Ecto neural progenitor cell (in vitro differentiated cells): ENCODE measurements around the gene CATSPERB.
"Not testable (repeated sequence)": the region's sequence is repeated elsewhere in the genome, so short reads cannot be mapped to it uniquely, and the experiment has no call there.

Experiments
- DNase-seq: peaks from one replicate; pipeline ENCODE4 v3.0.0-alpha.2; 2018; ENCODE audit warnings: low spot score

CATSPERB gene

DNA sequence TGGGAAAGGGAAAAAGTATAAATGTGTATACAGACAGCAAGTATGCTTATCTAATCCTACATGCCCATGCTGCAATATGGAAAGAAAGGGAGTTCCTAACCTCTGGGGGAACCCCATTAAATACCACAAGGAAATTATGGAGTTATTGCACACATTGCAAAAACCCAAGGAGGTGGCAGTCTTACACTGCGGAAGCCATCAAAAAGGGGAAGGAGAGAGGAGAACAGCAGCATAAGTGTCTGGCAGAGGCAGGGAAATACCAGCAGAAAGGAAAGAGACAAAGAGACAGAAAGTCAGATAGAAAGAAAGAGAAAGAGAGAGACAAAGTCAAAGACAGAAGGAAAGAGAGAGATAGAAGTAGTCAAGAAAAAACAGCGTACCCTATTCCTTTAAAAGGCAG, 64.8 kb downstream of the CATSPERB start:
- not testable (repeated sequence) for DNase-seq

- DNase-seq, result no peak
These were observed 71.1 kb downstream of the CATSPERB start for GRCh38 chr14:91660790-91661189.

DNA sequence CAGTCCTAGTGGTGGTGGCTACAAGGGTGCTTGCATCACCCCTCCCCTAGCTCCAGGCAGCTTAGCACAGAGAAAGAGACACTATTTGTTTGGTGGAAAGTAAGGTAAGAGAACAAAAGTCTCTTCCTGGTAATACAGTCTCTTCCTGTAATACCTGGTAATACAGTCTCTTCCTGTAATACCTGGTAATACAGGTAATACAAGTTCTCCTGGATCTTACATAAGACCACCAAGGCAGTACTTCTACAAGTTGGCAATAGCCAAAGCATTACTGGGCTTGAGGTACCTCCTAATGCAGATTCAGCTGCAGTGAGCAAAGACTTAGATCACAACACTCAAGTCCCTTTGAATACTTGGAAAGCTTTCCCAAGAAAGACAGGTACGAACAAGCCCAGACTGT, 77.0 kb downstream of the CATSPERB start:
- no peak for DNase-seq

DNA sequence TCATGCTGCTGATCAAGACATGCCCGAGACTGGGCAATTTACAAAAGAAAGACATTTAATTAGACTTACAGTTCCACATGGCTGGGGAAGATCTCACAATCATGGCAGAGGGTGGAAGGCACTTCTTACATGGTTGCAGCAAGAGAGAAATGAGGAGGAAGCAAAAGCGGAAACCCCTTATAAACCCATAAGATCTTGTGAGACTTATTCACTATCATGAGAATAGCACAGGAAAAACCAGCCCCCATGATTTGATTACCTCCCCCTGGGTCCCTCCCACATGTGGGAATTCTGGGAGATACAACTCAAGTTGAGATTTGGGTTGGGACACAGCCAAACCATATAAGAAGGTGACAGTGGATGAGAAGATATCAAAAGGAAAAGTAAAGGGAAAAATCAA, 78.4 kb downstream of the CATSPERB start:
- no peak for DNase-seq

DNA sequence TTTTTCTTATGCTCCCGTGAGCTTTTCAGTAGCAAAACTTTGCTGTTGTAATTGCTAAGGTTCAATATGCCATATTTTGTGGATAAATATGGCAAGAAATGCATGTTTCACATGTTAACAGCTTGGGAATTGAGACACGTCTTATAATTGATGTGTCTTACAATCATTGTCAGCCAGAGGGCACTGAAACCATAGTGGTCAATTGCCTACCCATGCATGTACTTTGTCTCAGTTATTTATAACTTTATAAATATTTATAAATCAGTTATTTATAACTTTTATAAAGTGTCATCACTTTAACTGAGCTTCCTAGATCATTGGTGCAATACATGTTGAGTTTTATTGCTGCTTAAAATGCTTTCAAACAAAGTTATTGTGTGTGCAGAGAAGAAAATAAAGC, 82.0 kb downstream of the CATSPERB start:
- DNase-seq, result no peak

GRCh38 chr14:91647856-91648255, 84.0 kb downstream of the CATSPERB start:
- no peak for DNase-seq

- DNase-seq, result no peak
These were observed 95.3 kb downstream of the CATSPERB start for GRCh38 chr14:91636604-91637003.

DNA sequence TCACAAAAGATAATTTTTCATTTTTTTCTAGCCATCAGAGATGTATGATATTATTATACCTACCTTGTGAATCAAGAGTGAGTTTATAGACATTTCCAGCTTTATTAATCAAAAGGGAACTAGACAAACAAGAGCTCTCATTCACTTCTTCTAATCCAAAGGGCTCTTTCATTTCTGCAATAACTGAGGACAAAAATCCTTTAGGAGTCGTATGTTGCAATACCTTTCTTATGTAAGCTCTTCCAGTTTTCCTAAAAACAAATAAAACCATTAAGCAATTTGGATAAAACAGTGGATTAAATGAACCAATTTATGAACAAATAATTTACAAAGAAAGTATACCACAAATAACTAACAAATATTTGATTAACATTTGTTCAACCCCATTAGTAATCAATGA, 107.1 kb downstream of the CATSPERB start:
- no peak for DNase-seq

DNA sequence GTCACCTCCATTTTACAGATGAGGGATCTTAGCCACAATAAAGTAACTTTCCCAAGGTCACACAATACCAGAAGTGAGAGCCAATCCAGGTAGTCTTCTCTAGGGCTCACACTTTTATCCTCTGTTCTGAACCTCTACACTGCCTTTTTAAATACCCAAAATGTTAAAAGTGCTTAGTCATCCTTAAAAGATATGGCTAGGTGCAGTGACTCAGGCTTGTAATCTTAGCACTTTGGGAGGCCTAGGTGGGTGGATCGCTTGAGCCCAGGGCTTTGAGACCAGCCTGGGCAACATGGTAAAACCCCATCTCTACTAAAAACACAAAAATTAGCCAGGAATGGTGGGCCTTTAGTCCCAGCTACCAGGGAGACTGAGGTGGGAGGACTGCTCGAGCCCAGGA, 117.7 kb downstream of the CATSPERB start:
- DNase-seq, result no peak

DNA sequence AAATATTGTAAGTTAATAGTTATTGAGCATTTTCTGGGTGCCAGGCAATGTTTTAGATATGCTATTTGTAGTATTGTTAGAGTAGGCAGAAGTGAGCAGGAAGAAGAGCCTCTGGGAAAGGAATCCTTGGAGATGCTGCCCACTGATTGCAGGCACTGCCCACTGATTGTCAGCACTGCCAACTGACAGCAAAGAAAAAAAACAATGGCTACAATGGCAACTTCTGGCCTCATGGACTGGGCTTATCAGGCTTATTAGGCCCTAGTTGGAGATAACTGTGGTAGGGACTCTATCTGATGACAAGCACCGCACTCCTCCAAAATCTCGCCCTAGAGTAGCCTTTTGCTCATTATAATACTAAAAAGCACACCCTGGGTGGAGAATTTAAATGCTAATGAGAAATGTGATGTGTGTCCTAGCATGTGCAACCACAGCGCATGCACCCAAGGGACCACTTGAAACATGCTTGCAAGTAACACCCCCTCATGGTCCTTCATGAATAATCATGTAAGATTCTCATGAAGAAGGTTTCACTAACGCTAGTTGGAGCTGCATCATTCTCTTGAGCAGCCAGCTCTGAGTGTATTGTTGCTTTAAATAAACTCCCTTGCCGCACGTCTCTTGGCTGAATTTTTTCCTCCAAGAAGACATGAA, 118.3 kb downstream of the CATSPERB start:
- no peak for DNase-seq

GRCh38 chr14:91611528-91611927, 120.4 kb downstream of the CATSPERB start:
- DNase-seq, result no peak

DNA sequence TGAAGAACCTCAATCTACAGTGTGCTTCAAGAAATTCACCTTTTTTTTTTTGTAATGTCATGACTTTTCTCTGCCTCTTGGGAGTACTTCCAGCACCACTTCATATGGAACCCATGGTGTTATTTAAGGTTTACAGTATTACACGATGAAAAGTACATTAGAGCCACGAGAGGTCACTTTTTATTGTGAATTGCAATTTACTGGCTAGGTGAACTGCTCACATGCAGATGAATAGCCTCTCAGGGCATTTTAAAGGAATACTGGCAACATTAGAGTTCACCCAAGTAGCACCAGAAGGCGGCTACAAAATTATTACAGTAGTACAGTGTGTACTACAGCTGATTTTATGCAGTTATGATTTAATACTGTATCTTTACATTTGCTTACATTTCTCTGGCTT, 122.7 kb downstream of the CATSPERB start:
- DNase-seq, result no peak

DNA sequence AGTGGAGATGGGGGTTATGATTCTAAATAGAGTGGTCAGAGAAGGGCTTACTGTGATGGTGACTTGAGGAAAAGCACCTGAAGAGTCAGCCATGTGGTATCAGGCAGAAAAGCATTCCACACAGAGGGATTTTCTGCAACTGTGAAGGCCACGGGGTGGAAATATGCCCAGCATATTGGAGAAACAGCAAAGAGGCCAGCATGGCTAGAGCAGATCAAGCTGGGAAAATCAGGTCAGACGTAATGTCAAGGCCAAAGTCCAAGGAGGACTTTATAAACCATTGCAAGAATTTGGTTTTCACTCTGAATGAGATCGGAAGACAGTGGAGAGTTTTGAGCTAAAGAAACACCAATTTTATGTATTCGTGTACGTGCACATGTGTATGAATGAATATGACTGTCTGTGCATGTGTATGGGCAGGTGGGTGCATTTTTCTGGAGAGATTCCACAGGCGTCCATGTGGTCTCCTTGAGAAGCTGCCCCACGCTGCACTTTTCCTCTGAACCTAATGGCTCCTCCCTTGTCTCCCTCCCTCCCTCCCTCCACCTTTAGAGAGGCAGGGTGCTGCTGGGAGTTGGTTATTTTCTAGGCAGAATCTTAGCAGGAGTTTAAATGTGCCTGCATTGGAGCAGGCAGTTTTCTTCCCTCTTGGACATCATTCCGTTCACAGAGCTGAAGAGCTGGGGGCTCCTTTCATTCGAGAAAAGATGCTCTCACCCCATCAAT, 124.4 kb downstream of the CATSPERB start:
- no peak for DNase-seq

- no peak for DNase-seq
These were observed 125.0 kb downstream of the CATSPERB start for GRCh38 chr14:91606851-91607250.

- not testable (repeated sequence) for DNase-seq
These were observed 127.3 kb downstream of the CATSPERB start for GRCh38 chr14:91604611-91605010.

DNA sequence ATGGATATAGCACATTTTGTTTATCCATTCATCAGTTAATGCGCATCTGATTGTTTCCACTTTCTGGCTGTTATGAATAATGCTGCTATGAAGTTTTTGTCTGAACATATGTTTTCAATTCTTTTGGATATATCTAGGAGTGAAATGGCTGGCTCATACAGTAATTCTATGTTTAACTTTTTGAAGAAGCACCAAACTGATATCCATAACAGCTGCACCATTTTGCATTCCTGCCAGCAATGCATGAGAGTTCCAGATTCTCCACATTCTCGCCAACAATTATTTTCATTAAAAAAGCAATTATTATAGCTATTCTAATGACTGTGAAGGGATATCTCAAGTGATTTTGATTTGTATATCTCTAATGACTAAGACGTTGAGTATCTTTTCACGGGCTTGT, 131.9 kb downstream of the CATSPERB start:
- no peak for DNase-seq

DNA sequence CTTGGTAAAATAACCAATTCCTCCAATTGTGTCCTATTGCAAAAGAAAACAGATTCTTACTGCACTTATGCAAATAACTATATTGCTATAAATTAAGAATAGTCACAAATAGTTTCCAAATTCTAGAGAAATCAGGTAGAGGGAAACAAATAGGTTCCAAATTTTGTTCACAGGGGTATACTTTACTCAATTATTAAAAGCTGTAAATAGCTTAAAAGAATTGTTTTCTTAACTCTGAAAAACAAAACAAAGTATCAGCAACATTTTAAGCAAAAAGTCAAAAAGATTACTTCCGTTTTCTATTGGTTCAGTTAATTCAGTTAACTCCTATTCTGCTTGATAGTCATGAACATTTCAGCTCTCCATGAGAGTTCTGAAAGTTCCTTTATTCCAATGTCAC, 136.2 kb downstream of the CATSPERB start:
- no peak for DNase-seq

GRCh38 chr14:91593957-91594356, 137.9 kb downstream of the CATSPERB start:
- not testable (repeated sequence) for DNase-seq

DNA sequence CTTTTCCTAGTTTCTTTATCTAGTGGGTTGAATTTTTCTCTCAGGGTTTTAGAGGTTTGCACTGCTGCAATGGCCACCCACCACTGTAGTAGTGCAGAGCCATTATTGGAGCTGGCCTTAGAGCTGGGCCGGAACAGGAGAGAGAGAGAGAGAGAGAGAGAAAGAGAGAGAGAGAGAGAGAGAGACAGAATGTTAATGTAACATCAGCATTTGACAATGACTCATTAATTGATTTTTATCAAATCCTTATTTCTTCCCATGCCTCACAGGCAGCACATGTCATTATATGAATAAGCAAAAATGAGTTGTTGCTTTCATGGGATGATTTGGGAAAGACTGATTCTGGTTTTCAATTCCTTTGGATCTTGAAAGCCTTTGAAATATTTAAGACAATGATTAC, 145.5 kb downstream of the CATSPERB start:
- no peak for DNase-seq

DNA sequence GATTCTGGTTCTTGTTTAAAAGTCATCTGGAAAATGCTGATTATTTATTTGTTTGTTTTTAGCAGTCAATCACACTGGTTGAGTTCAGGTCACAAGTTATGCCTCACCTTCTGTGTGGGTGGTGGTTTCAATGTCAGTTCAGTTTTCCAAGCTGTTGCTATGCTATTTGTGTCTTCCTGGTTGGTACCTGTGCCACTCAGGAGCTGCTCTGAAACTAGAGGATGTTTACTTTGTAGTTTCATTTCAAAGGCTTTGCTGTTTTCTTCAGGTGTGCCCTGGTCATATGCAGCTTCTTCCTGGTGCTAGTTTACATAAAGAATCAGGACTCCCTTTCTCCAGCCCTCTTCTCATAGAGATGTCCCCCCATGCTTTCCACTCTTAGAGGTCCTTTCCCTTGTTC, 146.0 kb downstream of the CATSPERB start:
- DNase-seq, result no peak

- no peak for DNase-seq
These were observed 149.1 kb downstream of the CATSPERB start for GRCh38 chr14:91582761-91583160.

DNA sequence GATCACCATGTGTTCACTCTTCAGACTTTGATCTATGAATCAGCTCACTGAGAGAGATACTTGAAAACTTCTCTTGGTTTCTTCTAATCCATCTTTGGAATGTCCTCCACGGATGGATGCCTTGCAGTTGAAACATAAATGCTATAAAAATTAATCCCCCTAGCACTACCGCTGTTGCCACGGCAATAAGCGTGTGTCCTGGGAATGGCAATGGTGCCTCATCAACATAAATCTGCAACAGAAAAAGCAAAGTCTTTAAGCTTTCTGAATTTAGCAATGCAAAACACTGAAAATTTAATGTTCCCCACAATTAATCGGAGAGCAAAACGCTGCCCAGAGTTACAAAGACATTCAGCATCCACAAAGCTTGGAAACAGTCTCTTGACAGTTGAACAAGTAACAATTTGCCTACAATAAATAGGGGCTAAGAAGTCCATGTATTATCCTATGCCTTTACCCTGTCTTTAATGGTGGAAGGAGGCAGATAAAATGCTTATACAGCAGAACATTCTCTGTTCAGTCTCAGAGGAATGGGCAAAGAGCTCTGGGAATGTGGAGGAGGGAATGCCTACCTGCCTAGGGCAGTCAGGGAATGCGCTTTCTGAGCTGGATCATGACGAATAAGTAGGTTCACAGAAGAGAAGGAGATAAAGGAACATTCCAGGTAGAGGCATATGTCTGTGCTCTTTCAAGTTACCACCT, 150.9 kb downstream of the CATSPERB start:
- no peak for DNase-seq

DNA sequence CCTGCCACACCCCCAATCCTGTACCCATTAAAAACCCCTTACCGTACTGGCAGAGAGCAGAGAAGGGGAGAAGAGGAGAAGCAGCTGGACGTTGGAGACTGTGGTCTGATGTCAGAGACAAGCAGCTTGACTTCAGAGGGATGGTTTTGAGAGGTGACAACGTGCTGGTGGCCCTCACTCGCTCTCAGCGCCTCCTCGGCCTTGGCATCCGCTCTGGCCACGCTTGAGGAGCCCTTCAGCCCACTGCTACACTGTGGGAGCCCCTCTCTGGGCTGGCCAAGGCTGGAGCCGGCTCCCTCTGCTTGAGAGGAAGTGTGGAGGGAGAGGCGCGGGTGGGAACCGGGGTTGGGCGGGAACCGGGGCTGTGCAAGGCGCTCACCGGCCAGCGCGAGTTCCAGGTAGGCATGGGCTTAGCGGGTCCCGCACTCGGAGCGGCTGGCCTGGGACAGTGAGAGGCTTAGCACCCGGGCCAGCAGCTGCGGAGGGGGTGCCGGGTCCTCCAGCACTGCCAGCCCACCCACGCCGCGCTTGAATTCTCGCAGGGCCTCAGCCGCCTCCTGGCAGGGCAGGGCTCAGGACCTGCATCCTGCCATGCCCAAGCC, 154.2 kb downstream of the CATSPERB start:
- DNase-seq, result no peak
